Hepatocyte (in vitro differentiated cells): ENCODE measurements around the gene CLEC3A.

Experiments used
- EZH2 ChIP-seq: fragments of 200-600 bp; sonication (generic); IDR thresholded peaks from 2 replicates; pipeline ENCODE4 v1.6.1; 2016; ENCODE audit warnings: antibody characterized with exemption, mild to moderate bottlenecking, borderline replicate concordance
- EZH2phosphoT487 ChIP-seq: fragments of 200-600 bp; sonication (generic); IDR thresholded peaks from one replicate; pipeline ENCODE4 v1.6.1; 2018; ENCODE audit warnings: antibody characterized with exemption, mild to moderate bottlenecking, low read depth, moderate library complexity; ENCODE audit not compliant: unreplicated experiment, severe bottlenecking
- TF ChIP-seq, protein P1 (sequence below): fragments of 200-600 bp; sonication (generic); IDR thresholded peaks from 2 replicates; pipeline ENCODE4 v1.5.1; 2016; ENCODE audit warnings: antibody characterized with exemption, mild to moderate bottlenecking; ENCODE audit not compliant: poor library complexity

DNA sequence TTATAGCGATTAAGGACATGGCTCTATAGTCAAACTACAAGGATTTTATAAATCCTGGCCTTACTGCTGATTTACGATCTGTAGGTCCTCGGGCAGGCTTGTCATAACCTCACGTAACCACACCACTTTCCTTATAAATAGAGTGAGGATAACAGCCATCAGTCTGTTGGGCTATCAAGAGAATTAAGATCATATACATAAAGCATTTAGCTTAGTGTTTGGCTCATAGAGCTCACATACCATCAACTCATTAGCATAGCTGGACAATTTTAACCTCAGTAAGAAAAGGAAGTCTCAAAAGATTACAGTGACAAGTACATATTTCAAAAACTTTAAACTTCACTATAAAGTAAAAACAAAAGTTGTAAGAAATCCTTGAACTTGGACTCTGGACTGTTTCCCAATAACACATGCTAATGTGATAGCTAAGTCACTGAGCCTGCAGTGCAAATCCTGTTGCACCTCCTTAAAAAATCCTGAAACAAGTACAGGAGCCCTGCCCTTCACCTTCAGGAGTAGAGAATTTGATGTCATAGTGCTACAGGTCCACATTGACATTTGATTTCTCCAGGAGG is 20.8 kb upstream of the CLEC3A start:
- TF ChIP-seq, protein P1, sequence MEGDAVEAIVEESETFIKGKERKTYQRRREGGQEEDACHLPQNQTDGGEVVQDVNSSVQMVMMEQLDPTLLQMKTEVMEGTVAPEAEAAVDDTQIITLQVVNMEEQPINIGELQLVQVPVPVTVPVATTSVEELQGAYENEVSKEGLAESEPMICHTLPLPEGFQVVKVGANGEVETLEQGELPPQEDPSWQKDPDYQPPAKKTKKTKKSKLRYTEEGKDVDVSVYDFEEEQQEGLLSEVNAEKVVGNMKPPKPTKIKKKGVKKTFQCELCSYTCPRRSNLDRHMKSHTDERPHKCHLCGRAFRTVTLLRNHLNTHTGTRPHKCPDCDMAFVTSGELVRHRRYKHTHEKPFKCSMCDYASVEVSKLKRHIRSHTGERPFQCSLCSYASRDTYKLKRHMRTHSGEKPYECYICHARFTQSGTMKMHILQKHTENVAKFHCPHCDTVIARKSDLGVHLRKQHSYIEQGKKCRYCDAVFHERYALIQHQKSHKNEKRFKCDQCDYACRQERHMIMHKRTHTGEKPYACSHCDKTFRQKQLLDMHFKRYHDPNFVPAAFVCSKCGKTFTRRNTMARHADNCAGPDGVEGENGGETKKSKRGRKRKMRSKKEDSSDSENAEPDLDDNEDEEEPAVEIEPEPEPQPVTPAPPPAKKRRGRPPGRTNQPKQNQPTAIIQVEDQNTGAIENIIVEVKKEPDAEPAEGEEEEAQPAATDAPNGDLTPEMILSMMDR, result no peak
- TF ChIP-seq EZH2 (no peak), EZH2phosphoT487 (no peak)
